CD4-positive, alpha-beta T cell treated with Interleukin-17A for 4 hours (primary cell): ENCODE data around the gene POLR3GL.
"Not testable (repeated sequence)": the region's sequence is repeated elsewhere in the genome, so short reads cannot be mapped to it uniquely, and the experiment has no call there.

Experiments
- DNase-seq: peaks from one replicate; pipeline ENCODE4 v3.0.0-alpha.2; 2020; ENCODE audit warnings: mixed read lengths

POLR3GL gene, protein sequence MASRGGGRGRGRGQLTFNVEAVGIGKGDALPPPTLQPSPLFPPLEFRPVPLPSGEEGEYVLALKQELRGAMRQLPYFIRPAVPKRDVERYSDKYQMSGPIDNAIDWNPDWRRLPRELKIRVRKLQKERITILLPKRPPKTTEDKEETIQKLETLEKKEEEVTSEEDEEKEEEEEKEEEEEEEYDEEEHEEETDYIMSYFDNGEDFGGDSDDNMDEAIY

DNA sequence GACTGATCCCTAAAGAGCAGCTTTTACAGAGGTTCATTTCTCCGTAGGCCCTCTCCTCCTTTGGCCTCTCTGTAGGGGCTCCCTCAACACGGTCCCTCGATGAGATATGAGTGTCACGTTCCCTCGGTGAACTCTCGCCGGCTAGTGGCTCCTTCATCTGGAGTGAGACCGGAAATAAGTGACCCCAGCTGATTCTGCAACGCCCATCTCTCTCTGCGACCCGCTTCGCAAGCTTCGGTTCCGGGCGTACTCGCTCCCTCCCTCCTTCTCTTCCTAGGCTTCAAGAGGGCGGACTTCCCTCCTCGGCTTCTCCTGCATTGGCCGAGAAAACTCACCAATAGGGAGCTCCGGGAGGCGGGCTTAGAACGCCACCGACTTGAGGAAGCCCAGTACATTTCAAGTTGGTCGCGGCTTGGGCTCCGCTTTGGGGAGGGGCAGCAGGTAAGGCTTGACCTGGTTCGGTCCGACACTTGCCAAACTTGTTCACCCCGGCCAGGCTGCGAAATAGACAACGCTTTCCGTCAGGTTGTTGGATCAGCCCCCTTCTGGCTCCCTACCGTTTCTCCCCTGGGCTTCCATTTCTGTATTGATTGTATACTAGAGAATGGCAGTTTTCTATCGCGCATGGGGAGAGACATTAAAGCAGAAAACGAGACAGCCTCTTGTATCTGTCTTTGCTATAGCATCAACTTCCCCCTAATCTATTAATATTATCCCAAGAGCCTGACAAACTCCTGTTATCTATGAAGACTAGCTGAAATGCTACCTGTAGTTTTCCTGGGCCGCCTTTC, at the start of gene POLR3GL, which contains the start of gene ANKRD34A:
Gene POLR3GL, plus strand, starts transcription at position 363 of the 791 bp plus-strand sequence. CDS start 10,176 bp downstream, outside the sequence.
Gene ANKRD34A, minus strand, starts transcription at position 248 of the 791 bp plus-strand sequence. CDS start 2,816 bp downstream, outside the sequence.
- peak; percentile 92 for DNase-seq

DNA sequence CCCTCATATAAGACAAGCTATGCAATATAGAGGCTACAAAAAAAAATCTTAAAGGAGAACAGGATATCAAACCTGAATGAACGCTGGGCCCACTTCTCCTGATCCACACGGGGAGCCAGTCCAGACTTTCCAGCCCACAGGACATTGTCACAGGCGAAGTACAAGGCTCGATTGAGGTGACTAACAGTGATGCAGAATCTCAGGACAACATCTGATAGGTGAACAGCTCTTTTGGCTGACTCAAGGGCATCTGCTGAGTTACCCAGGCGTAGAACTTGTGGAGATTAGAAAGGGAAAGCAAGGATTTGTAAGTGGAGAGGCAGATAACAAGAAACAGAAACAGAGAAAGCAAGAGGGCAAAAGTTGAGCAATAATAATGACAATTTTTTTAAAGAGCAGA, 47.7 kb upstream of the POLR3GL start:
- DNase-seq, result no peak

DNA sequence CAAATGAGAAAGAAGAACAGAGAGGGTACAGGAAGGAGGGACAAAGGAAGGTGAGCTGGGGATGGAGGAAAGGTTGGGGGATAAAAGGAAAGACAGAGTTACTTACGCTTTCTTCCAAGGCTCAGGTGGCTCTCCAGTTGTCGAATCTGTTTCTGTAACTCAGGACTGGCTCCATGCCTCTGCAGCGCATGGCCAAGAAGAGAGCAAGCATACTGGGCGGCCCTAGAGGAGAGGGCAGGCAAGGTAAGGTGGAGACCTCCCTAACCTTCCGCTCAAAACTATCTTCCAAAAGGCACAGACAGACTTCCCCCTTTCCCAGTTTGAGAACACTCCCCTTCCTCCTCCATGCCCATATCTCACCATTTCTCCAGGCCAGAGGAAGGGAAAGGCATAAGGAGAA, 46.9 kb upstream of the POLR3GL start:
- DNase-seq, result no peak

DNA sequence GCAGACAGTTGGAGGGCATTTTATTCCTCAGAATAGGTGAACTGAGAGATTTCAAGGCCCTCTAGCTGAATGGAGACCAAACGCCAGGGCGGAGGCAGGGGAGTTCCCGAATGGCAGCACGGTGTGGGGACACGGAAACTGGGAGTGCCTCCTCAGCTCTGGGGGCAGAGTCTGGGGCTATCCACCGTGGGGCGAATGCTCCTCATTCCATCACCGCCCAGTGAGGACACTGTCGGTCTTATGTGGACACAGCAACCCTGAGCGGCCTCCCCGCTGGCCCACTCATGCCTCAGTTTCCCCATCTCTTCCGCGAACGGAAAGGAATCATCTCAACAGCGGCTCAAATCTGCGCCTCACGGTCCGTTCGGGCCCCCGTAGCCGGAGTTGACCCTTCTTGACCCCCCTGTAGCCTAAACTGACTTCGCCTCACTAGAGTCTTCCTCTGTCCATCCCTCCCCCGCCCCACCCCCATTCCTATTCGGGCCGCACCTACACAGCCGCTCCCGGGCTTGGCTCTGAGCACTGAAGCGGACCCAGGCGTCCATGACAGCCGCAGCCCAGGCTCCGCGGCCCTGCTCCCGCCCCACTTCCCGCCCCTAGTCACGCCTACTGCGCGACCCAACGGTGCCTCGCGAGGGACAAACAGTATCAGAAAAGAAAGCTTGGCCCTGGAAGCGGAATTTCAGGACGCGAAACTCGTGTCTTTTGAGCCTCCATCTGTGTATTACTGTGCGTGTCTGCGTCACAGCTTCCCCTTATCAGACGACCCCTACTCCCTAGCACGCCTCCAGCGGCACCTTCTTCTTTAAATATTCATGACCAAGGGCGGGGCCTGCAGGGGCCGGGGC, 46.1 kb upstream of the POLR3GL start, which contains the start of gene PEX11B:
Gene PEX11B, minus strand, starts transcription at position 574 of the 848 bp plus-strand sequence. Its CDS starts 29 bp downstream, at position 545.
- peak; percentile 96 for DNase-seq

GRCh38 chr1:145918992-145919939, 45.2 kb upstream of the POLR3GL start:
- DNase-seq, result peak; percentile 17

DNA sequence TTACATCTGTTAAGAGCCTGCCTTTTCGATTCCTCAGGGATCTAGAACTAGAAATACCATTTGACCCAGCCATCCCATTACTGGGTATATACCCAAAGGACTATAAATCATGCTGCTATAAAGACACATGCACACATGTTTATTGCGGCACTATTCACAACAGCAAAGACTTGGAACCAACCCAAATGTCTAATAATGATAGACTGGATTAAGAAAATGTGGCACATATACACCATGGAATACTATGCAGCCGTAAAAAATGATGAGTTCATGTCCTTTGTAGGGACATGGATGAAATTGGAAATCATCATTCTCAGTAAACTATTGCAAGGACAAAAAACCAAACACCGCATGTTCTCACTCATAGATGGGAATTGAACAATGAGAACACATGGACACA, 44.2 kb upstream of the POLR3GL start:
- not testable (repeated sequence) for DNase-seq

DNA sequence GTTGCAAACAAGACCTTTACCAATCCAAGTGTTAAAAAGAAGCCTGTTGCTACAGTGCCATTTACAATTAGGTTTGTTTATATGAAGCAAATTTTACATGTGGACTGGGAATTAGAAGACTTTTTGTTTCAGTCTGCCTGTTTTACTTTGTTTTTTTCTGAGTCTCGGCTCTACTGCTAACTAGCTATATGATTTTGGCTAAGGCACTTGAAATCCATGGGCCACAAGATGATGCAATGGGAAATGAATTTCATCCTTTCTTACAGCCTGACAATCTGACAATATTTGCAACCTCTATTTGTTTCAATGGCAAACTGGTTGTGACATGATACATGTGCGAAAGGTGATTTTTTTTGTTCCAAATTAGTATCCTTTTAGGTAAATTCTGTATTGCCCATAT, 42.2 kb upstream of the POLR3GL start:
- no peak for DNase-seq

DNA sequence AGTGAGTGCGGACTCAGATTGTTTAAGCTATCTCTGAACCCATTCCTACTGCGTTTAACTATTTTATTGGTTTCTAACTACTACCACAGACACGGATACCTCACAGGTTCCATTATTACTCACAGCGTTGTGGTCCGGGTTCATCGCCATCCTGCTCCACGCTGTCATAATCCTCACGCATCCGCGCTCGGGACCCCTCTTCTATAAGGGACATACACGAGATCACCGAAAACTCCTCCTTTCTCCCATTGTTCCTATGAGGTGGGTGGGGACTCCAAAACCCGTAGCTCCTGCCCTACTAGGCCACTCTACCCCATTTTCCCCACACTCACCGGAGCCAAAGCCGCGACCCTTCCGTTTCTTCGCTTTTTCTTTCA, 37.8 kb upstream of the POLR3GL start:
- DNase-seq, result no peak

DNA sequence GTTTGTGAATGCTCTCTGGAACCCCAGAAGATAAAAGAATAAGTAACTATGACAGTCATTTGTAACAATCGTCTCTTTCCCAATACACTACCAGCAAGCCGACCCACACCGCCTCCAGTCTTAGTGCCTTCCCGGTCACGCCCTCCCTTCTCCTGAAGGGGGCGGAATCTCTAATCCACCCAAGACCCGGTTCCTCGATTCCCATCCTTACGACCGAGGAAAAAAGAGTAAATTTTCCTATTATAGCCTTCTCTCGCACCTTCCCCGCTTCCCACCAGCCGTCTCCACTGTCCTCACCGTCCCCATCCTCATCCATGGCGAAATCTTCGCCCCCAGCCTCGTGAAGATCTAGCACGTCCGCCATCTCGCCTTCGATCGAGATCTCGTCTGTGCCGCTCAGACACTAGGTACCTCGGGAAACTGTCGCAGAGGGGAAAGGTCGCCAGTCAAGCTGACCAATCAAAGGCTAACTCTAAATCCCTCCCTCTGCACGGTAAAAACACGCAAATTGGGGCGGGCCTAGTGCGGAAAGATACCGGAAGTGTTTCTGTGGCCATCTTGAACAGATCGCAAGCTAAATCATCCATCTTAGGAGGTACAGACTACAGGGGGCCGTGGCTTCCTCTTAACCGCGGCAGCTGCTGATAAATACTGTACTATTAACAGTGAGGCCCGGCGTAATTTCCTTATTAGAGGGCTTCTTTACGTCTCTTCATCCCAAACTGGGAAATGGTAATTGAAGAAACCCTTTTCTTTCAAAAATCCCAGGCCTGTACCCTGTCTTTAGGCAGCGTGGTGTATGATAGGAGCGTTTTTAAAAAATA, 37.2 kb upstream of the POLR3GL start, which contains the start of gene RBM8A:
Gene RBM8A, minus strand, starts transcription at position 422 of the 824 bp plus-strand sequence. Its CDS starts 58 bp downstream, at position 364.
- peak; percentile 94 for DNase-seq

DNA sequence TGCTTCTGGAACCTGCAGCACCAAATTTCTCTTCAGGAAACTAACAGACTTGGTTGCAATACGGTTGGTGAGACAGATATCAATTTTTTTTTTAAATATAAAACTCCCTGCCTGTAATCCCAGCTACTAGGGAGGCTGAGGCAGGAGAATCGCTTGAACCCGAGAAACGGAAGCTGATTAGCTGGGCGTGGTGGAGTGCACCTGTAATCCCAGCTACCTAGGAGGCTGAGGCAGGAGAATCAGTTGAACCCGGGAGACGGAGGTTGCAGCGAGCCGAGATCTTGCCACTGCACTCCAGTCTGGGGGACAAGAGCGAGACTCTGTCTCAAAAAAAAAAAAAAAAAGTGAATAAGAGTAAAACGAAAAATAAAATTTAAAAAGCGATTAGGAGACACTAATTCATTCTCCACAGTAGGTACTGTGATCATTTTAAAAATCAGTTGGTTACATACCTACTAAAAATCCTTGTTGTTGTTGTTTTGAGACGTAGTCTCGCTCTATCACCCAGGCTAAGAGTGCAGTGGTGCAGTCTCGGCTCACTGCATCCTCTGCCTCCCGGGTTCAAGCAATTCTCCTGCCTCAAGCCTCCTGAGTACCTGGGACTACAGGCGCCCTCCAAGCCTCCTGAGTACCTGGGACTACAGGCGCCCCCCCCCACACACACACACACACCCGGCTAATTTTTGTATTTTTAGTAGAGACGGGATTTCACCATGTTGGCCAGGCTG, 36.4 kb upstream of the POLR3GL start:
- DNase-seq, result peak; percentile 8

DNA sequence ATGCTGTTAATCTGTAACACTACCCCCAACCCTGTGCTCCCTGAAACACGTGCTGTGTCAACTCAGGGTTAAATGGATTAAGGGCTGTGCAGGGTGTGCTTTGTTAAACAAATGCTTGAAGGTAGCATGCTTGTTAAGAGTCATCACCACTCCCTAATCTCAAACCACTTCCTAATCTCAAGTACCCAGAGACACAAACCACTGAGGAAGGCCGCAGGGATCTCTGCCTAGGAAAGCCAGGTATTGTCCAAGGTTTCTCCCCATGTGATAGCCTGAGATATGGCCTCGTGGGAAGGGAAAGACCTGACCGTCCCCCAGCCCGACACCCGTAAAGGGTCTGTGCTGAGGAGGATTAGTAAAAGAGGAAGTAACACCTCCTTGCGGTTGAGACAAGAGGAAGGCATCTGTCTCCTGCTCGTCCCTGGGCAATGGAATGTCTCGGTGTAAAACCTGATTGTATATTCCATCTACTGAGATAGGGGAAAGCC, 31.9 kb upstream of the POLR3GL start:
- peak; percentile 16 for DNase-seq

DNA sequence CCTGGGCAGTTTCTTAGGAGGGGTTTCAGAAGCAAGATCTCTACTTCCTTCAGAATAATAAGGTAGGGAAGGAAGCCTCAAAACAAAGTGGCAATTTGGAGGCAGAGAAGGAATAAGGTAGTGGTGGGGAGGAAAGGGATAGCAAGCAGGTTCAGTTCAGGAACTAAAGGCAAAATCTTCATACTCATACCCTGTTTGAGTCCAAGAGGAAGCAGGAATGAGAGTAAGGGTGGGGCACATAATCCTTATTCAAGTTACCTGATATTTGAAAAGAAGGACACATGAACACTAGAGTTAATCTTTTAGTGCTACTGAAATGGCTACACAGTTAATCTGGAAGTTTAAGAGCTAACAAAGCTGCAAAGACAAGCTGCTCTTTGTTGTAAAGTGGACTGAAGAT, 28.8 kb upstream of the POLR3GL start:
- DNase-seq, result no peak

DNA sequence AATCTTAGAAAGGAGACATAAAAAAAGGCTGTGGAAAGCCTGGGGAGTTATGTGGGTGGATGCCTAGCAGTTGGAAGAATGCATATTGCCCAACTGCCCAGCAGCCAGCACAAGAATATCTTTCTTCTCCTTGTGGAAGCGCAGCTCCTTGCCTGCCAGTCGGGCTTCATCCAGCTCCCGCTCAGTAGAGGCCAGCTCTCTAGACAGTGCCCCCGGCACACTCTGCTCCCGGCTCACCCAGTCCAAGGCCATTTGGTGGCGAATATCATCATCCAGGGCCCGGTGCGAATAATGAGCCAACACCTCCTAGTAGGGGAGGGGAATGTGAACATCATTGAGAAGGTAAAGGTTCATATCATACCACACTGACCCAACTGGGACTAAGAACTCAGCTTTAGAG, 28.2 kb upstream of the POLR3GL start:
- no peak for DNase-seq

DNA sequence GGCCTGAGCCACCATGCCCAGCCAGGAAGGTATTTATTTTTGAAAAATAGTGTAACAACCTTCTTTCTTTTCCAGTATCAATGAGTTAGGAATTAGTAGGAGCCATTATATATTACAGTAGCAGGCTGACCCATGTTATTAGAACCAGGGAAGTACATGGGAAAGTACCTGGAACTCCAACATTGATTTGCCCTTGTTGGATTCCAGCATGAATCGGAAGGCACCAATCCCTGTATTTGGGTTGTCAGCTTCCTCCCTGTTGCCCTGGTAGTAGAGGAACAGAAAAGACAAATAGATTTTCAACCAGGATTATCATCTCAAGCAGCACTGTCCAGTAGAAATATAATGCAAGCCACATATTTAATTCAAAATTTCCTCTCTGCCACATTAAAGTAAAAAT, 27.1 kb upstream of the POLR3GL start:
- no peak for DNase-seq

GRCh38 chr1:145942405-145942804, 22.1 kb upstream of the POLR3GL start:
- no peak for DNase-seq

DNA sequence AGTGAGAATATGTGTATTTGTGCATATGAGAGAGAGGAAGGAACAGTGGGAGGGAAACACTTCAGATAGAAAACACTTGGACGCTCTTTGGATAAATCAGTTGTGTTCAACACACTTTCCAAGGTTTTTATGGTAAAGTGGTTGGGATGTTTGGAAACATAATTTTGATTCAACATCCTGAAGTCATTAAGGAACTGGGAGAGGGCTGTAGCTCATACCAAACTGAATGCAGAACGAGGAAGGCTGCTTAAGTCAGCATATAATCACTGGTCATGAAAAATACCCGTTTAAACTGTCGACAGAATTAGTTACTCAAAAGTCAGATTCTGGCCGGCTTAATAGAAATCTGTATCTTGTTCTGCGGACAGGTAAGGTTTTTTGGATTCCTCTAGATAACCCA, 21.6 kb upstream of the POLR3GL start:
- no peak for DNase-seq

DNA sequence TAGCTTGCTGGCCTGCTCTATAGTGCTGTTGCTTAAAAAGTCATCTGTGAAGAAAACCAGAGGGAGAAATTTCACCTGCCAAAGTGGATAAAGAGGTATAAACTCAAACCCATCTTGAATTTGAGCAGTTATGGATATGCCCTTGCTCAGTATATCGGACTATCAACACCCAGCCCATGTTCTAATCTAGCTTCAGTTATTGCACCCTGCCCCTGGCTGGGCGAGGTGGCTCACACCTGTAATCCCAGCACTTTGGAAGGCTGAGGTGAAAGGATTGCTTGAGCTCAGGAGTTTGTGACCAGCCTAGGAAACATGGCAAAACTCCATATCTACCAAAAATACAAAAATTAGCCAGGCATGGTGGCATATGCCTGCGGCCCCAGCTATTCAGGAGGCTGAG, 20.0 kb upstream of the POLR3GL start:
- no peak for DNase-seq

GRCh38 chr1:145946477-145946986, 18.0 kb upstream of the POLR3GL start:
- DNase-seq, result no peak

GRCh38 chr1:145947551-145947950, 16.9 kb upstream of the POLR3GL start:
- DNase-seq, result no peak

- DNase-seq, result no peak
These were observed 15.3 kb upstream of the POLR3GL start for GRCh38 chr1:145949219-145949618.
